Measurements from ENCODE around the gene PRORP.

The PRORP gene

GRCh38 chr14:35134329-35135123 lies 12.2 kb downstream of the PRORP start:
- Histone ChIP-seq H3K36me3 (ENCODE audit: control insufficient read depth in 4 of 4, insufficient read depth in 4 of 4, low read length in 3 of 4) (peaks cover 13 to 59% (median 22%) of the 10 kb centered on the region in 4 experiments), H3K27ac (ENCODE audit: insufficient read depth in 1 of 2, low read depth in 1 of 2, low read length in 2 of 2, poor library complexity in 1 of 2, severe bottlenecking in 2 of 2) (no peak overlapping the region), H3K4me1 (ENCODE audit: control extremely low read depth in 1 of 4, control insufficient read depth in 4 of 4, insufficient read depth in 4 of 4, low read length in 3 of 4) (peaks cover 0 to 5% (median 0%) of the 10 kb centered on the region in 4 experiments), H3K27me3 (replicated peaks in 2 of 5; ENCODE audit: control insufficient read depth in 4 of 5, insufficient read depth in 5 of 5, low read length in 4 of 5) (no peaks in the 10 kb centered on the region), H3K9me3 (ENCODE audit: control extremely low read depth in 1 of 5, control insufficient read depth in 4 of 5, insufficient read depth in 2 of 5, low read depth in 1 of 5, low read length in 4 of 5) (no peaks in the 10 kb centered on the region), H3K4me3 (ENCODE audit: control insufficient read depth in 1 of 7, extremely low read depth in 1 of 7, insufficient read depth in 4 of 7, low read depth in 2 of 7, low read length in 6 of 7) (no peak overlapping the region)
- 38% methylated on average over 2 of the region's 4 CpGs for WGBS (ENCODE audit: insufficient coverage)
- POLR2A ChIA-PET = no interaction called here
- DNase-seq = peak in 1 of 3 donors; percentile 15
- CTCF ChIA-PET = interaction anchor here (0.9 to 19.5 kb wide), 3 partner anchors 11 to 281 kb away, joined by 3 to 213 read pairs (median 12); partner anchors contain the start of gene PRORP

- peaks cover 0 to 5% (median 0%) of the 10 kb centered on the region in 4 experiments for H3K4me1 ChIP-seq (ENCODE audit: control extremely low read depth in 1 of 4, control insufficient read depth in 4 of 4, insufficient read depth in 4 of 4, low read length in 3 of 4)
- no peaks in the 10 kb centered on the region for H3K9me3 ChIP-seq (ENCODE audit: control extremely low read depth in 1 of 5, control insufficient read depth in 4 of 5, insufficient read depth in 2 of 5, low read depth in 1 of 5, low read length in 4 of 5)
- peaks cover 10 to 35% (median 20%) of the 10 kb centered on the region in 4 experiments for H3K36me3 ChIP-seq (ENCODE audit: control insufficient read depth in 4 of 4, insufficient read depth in 4 of 4, low read length in 3 of 4)
- H3K27ac ChIP-seq (ENCODE audit: insufficient read depth in 1 of 2, low read depth in 1 of 2, low read length in 2 of 2, poor library complexity in 1 of 2, severe bottlenecking in 2 of 2) = no peak overlapping the region
- DNase-seq = no peak
- ChIA-PET POLR2A (no interaction called here), CTCF (interaction anchor here (1.4 to 19.5 kb wide), 2 partner anchors 11 to 277 kb away, joined by 4 to 213 read pairs; no protein-coding TSS in a partner anchor)
- 100% methylated on average over 4 of the region's 5 CpGs for WGBS (ENCODE audit: insufficient coverage)
- no peaks in the 10 kb centered on the region for H3K27me3 ChIP-seq (replicated peaks in 2 of 5; ENCODE audit: control insufficient read depth in 4 of 5, insufficient read depth in 5 of 5, low read length in 4 of 5)
- H3K4me3 ChIP-seq (ENCODE audit: control insufficient read depth in 1 of 7, extremely low read depth in 1 of 7, insufficient read depth in 4 of 7, low read depth in 2 of 7, low read length in 6 of 7) = no peak overlapping the region
Measured at GRCh38 chr14:35138585-35138984, 16.2 kb downstream of the PRORP start.

- no peak overlapping the region for H3K4me3 ChIP-seq (ENCODE audit: control insufficient read depth in 1 of 7, extremely low read depth in 1 of 7, insufficient read depth in 4 of 7, low read depth in 2 of 7, low read length in 6 of 7)
- H3K4me1 ChIP-seq (ENCODE audit: control extremely low read depth in 1 of 4, control insufficient read depth in 4 of 4, insufficient read depth in 4 of 4, low read length in 3 of 4) = no peaks in the 10 kb centered on the region
- peaks cover 0 to 24% (median 8%) of the 10 kb centered on the region in 4 experiments for H3K36me3 ChIP-seq (ENCODE audit: control insufficient read depth in 4 of 4, insufficient read depth in 4 of 4, low read length in 3 of 4)
- WGBS (ENCODE audit: insufficient coverage) = no CpG with 5 or more reads among the region's 2 CpGs
- CTCF ChIA-PET = interaction anchor here (0.6 to 19.5 kb wide), 7 partner anchors 13 to 1656 kb away, joined by 3 to 213 read pairs (median 4); no protein-coding TSS in a partner anchor
- POLR2A ChIA-PET = interaction anchor here (0.7 kb wide), 1 partner anchor 1138 kb away, joined by 3 read pairs; no protein-coding TSS in a partner anchor
- no peak overlapping the region for H3K27ac ChIP-seq (ENCODE audit: insufficient read depth in 1 of 2, low read depth in 1 of 2, low read length in 2 of 2, poor library complexity in 1 of 2, severe bottlenecking in 2 of 2)
- H3K9me3 ChIP-seq (ENCODE audit: control extremely low read depth in 1 of 5, control insufficient read depth in 4 of 5, insufficient read depth in 2 of 5, low read depth in 1 of 5, low read length in 4 of 5) = no peaks in the 10 kb centered on the region
- no peaks in the 10 kb centered on the region for H3K27me3 ChIP-seq (replicated peaks in 2 of 5; ENCODE audit: control insufficient read depth in 4 of 5, insufficient read depth in 5 of 5, low read length in 4 of 5)
- peak in 2 of 3 donors; percentile 47 to 66 for DNase-seq
Measured at GRCh38 chr14:35140718-35141581, 18.6 kb downstream of the PRORP start.

DNA sequence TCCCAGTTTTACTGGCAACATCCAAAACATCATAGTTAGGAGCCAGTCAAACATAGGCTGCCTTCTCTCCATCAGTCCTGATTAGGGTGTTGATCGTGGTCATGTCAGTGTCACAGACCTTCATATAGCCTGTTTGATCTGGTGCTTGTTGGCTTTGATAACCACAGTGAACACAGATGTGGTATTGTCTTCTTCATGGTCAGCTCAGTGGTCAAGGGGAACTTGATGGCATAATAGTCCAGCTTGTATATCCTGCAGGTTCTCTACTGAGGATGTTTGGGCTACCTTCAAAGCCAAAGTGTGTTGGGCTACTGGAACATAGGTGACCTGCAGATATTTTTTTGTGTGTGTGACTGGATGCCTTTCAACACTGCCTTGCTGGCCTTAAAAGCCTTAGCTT lies 21.7 kb downstream of the PRORP start:
- WGBS (ENCODE audit: insufficient coverage) = 100% methylated on average over 1 of the region's 1 CpG
- Histone ChIP-seq H3K4me1 (ENCODE audit: control extremely low read depth in 1 of 4, control insufficient read depth in 4 of 4, insufficient read depth in 4 of 4, low read length in 3 of 4) (no peaks in the 10 kb centered on the region), H3K4me3 (ENCODE audit: control insufficient read depth in 1 of 7, extremely low read depth in 1 of 7, insufficient read depth in 4 of 7, low read depth in 2 of 7, low read length in 6 of 7) (no peak overlapping the region), H3K27me3 (replicated peaks in 2 of 5; ENCODE audit: control insufficient read depth in 4 of 5, insufficient read depth in 5 of 5, low read length in 4 of 5) (no peaks in the 10 kb centered on the region), H3K9me3 (ENCODE audit: control extremely low read depth in 1 of 5, control insufficient read depth in 4 of 5, insufficient read depth in 2 of 5, low read depth in 1 of 5, low read length in 4 of 5) (no peaks in the 10 kb centered on the region), H3K36me3 (ENCODE audit: control insufficient read depth in 4 of 4, insufficient read depth in 4 of 4, low read length in 3 of 4) (peaks cover 3 to 15% (median 10%) of the 10 kb centered on the region in 4 experiments), H3K27ac (ENCODE audit: insufficient read depth in 1 of 2, low read depth in 1 of 2, low read length in 2 of 2, poor library complexity in 1 of 2, severe bottlenecking in 2 of 2) (no peak overlapping the region)
- DNase-seq = no peak
- ChIA-PET POLR2A (no interaction called here), CTCF (interaction anchor here (1.0 to 19.5 kb wide), 3 partner anchors 36 to 271 kb away, joined by 3 to 213 read pairs (median 5); no protein-coding TSS in a partner anchor)

- Histone ChIP-seq H3K4me3 (ENCODE audit: control insufficient read depth in 1 of 7, extremely low read depth in 1 of 7, insufficient read depth in 4 of 7, low read depth in 2 of 7, low read length in 6 of 7) (no peak overlapping the region), H3K27me3 (replicated peaks in 2 of 5; ENCODE audit: control insufficient read depth in 4 of 5, insufficient read depth in 5 of 5, low read length in 4 of 5) (no peaks in the 10 kb centered on the region), H3K4me1 (ENCODE audit: control extremely low read depth in 1 of 4, control insufficient read depth in 4 of 4, insufficient read depth in 4 of 4, low read length in 3 of 4) (no peaks in the 10 kb centered on the region), H3K9me3 (ENCODE audit: control extremely low read depth in 1 of 5, control insufficient read depth in 4 of 5, insufficient read depth in 2 of 5, low read depth in 1 of 5, low read length in 4 of 5) (no peaks in the 10 kb centered on the region), H3K36me3 (ENCODE audit: control insufficient read depth in 4 of 4, insufficient read depth in 4 of 4, low read length in 3 of 4) (peaks cover 0 to 17% (median 9%) of the 10 kb centered on the region in 4 experiments), H3K27ac (ENCODE audit: insufficient read depth in 1 of 2, low read depth in 1 of 2, low read length in 2 of 2, poor library complexity in 1 of 2, severe bottlenecking in 2 of 2) (no peak overlapping the region)
- CTCF ChIA-PET = interaction anchor here (0.8 to 19.5 kb wide), 6 partner anchors 9 to 269 kb away, joined by 3 to 213 read pairs (median 4); partner anchors contain the start of gene PRORP
- no peak for DNase-seq
- POLR2A ChIA-PET = no interaction called here
- 100% methylated on average over 3 of the region's 5 CpGs for WGBS (ENCODE audit: insufficient coverage)
Measured at GRCh38 chr14:35146711-35147149, 24.4 kb downstream of the PRORP start.

DNA sequence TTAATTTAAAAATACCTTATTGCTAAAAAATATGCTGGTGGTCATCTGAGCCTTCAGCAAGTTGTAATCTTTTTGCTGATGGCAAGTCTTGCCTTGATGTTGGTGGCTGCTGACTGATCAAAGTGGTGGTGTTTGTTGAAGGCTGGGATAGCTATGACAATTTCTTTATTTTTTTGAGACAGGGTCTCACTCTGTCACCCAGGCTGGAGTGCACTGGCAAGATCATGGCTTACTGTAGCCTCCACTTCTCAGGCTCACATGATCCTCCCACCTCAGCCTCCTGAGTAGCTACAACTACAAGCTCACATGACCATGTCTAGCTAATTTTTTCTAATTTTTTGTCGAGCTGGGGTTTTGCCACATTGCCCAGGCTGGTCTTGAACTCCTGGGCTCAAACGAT lies 24.8 kb downstream of the PRORP start:
- H3K4me1 ChIP-seq (ENCODE audit: control extremely low read depth in 1 of 4, control insufficient read depth in 4 of 4, insufficient read depth in 4 of 4, low read length in 3 of 4) = no peaks in the 10 kb centered on the region
- 92% methylated on average over 2 of the region's 2 CpGs for WGBS (ENCODE audit: insufficient coverage)
- no peak overlapping the region for H3K4me3 ChIP-seq (ENCODE audit: control insufficient read depth in 1 of 7, extremely low read depth in 1 of 7, insufficient read depth in 4 of 7, low read depth in 2 of 7, low read length in 6 of 7)
- CTCF ChIA-PET = interaction anchor here (0.8 to 19.5 kb wide), 4 partner anchors 8 to 268 kb away, joined by 3 to 213 read pairs (median 6); no protein-coding TSS in a partner anchor
- DNase-seq = no peak
- POLR2A ChIA-PET = no interaction called here
- no peaks in the 10 kb centered on the region for H3K27me3 ChIP-seq (replicated peaks in 2 of 5; ENCODE audit: control insufficient read depth in 4 of 5, insufficient read depth in 5 of 5, low read length in 4 of 5)
- no peak overlapping the region for H3K27ac ChIP-seq (ENCODE audit: insufficient read depth in 1 of 2, low read depth in 1 of 2, low read length in 2 of 2, poor library complexity in 1 of 2, severe bottlenecking in 2 of 2)
- peaks cover 0 to 17% (median 8%) of the 10 kb centered on the region in 4 experiments for H3K36me3 ChIP-seq (ENCODE audit: control insufficient read depth in 4 of 4, insufficient read depth in 4 of 4, low read length in 3 of 4)
- no peaks in the 10 kb centered on the region for H3K9me3 ChIP-seq (ENCODE audit: control extremely low read depth in 1 of 5, control insufficient read depth in 4 of 5, insufficient read depth in 2 of 5, low read depth in 1 of 5, low read length in 4 of 5)

All from common myeloid progenitor, CD34-positive (primary cell).